Activated gamma-delta T cell (primary cell): ENCODE measurements around the gene PRKN.

ENCODE experiments used
- DNase-seq: peaks from one replicate; lab custom pipeline; 2025; lab: John Stamatoyannopoulos, UW

The PRKN gene

GRCh38 chr6:161415302-161415855, 1312.2 kb downstream of the PRKN start:
- no peak for DNase-seq

- no peak for DNase-seq
These were observed 1312.9 kb downstream of the PRKN start for GRCh38 chr6:161414707-161415106.

DNA sequence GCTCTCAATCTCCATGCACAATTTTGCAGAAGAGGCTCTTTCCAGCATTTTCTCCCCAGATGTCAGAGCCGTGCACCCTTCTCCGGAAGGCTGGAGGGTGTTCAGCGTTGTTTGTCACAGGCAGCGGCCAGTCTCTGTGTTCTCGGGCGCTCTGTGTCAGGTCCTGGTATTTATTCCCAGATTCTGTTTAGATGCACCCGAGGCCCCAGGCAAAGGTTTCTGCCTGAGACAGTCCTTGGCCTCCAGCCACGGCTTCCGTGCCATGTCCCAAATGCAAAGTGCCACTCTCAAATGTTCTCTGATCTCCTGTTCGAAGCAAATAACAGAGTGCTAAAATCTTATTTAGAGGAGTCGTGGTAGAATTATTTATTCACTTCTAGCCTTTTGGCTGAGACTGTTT, 1313.4 kb downstream of the PRKN start:
- no peak for DNase-seq

DNA sequence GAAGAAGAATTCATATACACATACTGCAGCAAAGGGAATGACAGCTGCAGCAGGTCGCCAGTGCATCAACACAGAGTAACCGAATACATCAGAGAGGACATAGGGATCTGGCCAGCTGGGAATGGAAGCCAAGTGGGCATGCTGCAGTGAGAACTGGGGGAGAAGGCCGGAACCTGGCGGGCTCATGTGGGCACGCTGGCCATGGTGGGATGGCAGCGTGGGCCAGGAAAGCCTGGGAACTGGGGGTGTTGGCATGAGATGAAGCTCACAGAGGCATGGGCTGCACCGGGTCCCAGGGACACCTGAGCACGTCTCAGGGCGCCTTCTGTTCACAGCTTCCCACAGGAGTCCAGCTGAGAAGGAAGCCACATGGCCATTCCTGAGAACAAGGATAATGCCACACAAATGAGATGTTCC, 1314.2 kb downstream of the PRKN start:
- DNase-seq, result no peak

DNA sequence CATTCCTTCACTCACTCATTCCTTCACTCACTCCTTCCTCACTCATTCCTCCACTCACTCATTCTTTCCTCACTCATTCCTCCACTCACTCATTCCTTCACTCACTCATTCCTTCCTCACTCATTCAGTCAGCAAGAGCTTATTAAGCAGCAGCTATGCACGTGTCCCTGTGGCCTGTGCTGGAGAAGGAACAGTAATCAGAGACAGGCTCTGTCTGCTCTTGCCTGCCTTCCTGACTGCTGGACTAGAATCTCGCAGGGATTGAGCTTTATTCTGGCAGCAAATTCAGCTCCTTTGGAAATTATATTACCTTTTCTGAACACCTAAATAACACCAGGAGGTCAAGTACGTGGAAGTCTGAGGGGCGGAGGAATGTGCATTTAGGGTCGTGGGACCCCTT, 1314.8 kb downstream of the PRKN start:
- DNase-seq, result no peak

- no peak for DNase-seq
These were observed 1316.2 kb downstream of the PRKN start for GRCh38 chr6:161411265-161411944.

GRCh38 chr6:161410736-161411135, 1316.8 kb downstream of the PRKN start:
- DNase-seq, result no peak

DNA sequence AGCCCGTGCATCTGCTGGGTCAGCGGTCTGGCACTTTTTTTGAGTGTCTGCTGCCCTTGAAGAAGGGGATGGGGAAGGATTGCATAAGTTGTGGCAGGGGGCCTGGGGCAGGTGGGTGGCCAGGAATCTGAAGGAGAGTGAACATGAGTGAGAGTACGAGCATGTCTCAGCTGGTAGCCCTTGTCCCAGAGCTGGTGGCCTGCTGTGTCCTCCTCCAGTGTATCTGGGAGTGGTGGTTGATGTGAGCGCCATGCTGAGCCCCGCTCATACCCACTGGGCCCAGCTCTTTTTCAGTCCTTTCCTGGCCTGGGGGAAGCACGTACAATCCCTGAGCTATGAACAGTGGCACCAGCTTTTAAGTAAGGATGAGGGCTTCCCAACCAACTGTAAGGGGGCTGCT, 1317.5 kb downstream of the PRKN start:
- DNase-seq, result no peak

- DNase-seq, result no peak
These were observed 1318.2 kb downstream of the PRKN start for GRCh38 chr6:161409353-161409752.

DNA sequence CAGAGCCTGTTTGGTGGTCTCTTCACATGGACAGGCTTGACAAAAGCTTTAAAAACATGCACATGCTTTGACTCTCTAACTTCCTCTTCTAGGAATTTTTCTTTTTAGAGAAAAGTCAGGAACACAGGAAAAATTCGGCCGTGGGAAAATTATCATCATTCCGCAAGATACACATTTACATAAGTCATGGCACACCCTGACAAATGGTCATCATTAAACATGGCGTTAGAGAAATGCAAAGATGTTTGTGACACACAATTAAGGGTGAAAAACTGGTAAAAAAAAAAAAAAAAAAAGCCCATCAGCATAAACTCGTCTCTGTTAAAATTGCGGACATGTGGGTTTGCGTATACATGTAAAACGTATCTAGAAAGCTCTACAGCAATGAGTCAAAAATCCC, 1319.5 kb downstream of the PRKN start:
- no peak for DNase-seq

GRCh38 chr6:161407581-161407980, 1320.0 kb downstream of the PRKN start:
- DNase-seq, result no peak

DNA sequence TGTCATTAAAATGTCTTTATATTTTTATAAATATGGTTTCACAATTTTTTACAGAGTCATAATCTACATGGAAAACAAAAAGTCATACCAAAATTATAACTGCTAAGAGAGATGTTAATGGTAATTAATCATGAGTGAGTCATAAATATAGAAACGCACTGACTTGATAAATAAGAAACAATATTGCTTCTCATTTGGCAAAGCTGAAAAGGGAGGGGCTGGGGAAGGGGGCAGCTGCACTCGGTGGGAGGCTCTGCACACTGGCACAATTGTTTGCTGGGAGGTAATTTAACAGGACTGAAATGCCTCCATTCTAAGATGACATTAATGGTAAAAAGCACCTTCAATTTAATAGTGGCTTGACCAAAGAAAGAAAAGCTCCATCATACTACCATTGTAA, 1320.5 kb downstream of the PRKN start:
- no peak for DNase-seq

DNA sequence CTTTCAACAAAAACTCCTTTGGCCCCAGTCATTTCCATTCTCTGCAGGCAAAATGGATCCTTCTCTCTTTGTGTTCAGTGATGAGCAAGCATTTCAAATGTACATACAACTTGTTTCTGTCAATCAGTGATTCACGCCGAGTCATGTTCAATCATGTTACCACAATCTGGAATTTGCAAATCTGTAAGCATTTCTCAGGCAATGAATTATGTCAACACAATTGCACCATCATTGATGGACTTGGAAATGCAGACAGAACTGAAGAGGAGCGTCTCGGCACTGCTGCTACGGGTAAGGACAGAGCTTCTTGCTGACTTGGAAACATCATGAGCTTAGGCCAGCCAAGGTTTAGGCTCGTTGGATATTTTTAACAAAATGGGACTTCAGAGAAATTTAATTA, 1320.9 kb downstream of the PRKN start:
- DNase-seq, result no peak

- DNase-seq, result no peak
These were observed 1322.1 kb downstream of the PRKN start for GRCh38 chr6:161405418-161405817.

DNA sequence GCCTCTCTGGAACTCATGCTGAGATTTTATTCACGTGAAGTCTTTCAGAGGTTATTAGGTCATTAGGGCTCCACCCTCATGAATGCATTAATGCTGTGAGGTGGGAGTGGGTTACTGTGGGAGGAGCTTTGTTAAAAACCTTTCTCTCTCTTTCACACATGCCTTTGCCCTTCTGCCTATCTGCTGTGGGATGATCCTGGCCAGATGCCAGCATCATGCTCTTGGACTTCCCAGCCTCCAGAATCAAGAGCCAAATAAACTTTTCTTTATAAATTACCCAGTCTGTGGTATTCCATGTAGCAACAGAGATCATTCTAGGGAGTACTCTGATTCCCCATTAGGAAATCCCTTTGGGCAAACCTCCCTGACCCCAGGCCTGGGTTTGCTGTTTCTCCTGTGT, 1323.8 kb downstream of the PRKN start:
- DNase-seq, result no peak

GRCh38 chr6:161401587-161402309, 1325.8 kb downstream of the PRKN start:
- DNase-seq, result no peak

DNA sequence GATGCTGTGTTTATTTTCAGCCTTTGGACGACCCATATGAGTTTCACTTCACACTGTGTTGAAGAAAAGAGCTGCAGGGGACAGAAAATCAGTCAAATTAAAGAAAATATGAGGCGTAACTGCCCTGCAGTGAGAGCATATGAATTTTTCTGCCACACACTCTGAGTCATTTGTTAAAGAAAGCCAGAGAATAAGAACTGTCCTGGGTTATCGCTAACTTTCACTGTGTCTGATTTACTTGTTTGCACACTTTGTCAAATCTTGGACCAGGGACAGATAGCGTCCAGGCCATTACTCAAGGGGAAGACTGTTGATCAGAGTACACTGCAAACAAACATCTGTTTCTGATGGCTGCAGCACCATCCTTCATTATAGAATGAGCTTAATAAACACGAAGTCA, 1326.9 kb downstream of the PRKN start:
- no peak for DNase-seq

DNA sequence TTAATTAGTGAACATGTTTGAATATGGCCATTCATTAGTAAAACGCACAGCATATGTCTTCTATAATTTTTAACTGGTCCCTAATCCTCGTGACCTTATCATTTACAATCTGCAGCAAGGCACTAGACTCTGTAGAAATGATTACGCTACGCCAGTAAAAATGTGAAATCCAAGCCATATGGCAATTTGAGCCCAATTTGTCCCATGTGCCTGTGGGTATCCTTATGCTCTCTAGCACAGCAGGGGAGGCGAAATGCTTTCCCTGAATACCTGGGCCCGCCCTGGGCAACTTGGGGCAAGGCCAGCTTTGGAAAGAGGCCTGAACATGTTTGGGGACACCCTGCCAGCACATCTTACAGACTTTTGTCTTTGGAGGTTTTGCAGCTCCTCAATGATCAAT, 1331.0 kb downstream of the PRKN start:
- DNase-seq, result no peak

DNA sequence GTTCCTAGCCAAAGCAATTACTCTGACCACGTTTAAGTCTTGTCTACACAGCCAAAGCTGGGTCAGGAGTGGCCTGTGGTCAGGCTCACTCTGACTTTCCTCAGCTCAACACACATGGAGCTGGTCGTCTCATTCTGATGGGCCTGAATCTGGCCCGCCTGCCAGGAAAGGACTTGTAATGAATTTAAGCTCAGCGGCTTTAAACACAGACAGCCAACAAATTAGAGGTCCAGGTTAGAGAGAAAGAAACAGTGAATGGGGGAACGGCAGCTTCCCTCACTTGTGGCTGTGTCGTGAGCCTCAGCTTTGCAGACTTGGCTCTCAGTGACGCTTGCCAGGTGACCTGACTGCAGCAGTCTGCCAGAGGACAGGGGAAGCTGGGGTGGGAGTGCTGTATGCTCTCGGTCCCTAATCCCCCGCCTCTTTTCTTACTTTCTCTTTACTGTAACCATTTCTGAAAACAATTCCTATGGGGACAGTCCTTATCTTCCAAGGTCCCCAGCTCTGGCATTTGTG, 1331.8 kb downstream of the PRKN start:
- DNase-seq, result no peak

DNA sequence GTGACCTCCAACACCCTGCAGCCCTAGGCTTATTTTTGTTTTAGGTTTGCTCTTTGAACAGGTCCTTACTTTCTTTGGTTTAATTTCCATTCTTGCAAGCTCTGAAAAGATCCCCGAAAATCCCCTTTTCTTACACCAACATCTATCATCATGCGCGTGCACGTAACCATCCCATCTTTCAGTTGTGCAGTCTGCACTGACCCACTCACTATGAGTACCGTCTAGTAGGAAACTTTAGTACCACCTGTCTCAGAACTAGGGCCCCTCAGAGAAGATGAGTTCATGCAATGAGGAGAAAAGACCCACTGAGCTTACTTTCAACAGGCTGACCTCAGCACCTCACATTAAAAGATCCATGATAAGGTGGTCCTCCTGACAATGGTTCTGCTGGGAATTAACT, 1333.1 kb downstream of the PRKN start:
- DNase-seq, result no peak

DNA sequence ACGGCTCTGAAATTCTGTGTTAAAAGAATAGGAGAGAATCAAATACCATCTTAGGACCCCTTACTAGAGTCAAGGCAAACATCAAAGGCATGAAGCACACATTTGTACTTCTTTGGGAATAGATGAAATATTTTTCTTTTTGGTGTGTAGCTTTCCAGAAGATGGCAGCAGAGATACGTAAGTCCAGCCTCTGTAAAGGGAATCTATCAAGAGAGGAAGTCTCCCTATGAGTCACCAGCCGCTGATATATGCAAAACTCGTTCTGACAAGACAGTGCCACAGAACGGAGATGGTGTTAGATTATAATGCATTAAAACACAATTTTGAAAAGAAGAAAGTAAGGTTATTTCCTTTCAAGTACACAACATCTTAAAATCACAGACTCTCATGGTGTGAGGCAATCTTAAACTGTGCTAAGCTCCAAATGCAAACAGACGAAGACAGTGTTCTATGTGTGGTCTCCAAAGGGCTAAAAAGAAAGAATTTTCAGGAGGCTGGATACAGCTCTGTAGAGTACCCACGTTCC, 1333.7 kb downstream of the PRKN start:
- DNase-seq, result no peak

DNA sequence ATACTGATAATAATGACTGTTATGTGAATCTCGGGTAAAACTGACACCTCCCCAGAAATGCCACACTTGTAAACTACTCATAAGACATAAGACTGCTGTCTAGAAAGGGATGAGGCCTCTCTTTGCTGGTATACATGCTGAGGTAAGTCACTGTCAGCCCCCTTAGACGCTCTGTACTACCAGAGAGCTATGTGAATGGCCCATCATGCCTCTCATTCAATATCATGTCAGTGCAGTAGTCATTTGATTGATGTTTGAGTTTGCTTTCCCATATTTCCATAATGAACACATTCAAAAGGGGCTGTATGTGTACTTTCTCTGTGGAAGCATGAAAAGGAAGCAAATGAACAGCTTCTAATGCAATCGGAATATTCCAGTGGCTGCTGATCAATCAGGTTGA, 1334.3 kb downstream of the PRKN start:
- no peak for DNase-seq

DNA sequence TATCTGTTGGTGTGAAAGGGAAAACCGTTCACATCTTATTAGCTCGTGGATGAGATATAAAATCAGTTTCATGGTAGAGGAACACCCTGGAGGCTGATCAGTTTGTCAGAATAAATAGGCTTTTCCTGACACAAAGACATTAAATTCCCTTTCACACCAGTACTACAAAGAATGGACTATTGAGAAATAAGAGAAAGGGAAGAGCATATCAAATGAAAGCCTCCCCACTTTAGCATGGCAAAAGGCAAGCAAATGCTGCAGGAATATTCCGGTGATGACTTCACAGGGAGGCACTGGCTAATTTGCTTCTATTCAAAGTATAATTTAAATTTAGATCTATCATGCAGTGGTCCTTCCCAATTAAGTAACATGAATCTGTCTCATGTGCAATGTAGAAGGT, 1337.8 kb downstream of the PRKN start:
- DNase-seq, result no peak
